SK-MEL-5 (cell line): ENCODE data around the gene AP3B1. TPM values are rescaled to one million over a fixed set of nuclear protein-coding genes. Genes with fewer than 3 reads are reported as not detected.
"Not testable (repeated sequence)": the region's sequence is repeated elsewhere in the genome, so short reads cannot be mapped to it uniquely, and the experiment has no call there.

Experiments used
- DNase-seq: peaks from one replicate; pipeline ENCODE4 v3.0.0-alpha.2; 2016; ENCODE audit warnings: low read depth, low spot score
- in situ Hi-C: cut with HindIII; loops from 2 replicates; pipeline ENCODE4 v1.10.0; 2016; ENCODE audit warnings: low sequenced_read_pairs, high pct_unique_total_duplicates, low pct_unique_long_range_greater_than_20kb
- total RNA-seq: library from RNA; depleted of rRNA; stranded (reverse); fragments of >200 nt; shearing (Covaris generic); gene quantifications from 2 replicates; pipeline ENCODE4 v1.2.3, GENCODE V29; 2014

The AP3B1 gene
- total RNA-seq, 1 experiment from 2014 or later: 50.8 TPM

DNA sequence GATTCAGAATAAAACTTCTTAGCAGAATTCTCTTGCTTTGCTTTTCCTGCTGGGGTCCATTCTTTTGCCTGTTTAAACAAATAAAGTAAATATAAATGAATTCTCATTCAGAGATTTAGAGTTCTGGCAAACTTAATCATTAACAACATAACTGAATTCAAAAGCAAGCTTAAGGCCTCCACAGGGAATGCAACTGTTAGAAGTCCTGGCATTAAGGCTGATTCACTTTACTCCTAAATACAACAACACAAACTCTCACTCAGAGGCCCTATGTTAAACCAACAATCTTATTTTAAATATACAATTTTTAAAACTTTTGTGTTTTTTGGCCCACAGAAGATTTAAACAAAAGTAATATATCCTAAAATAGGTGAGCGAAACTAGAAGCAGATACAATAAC, 178.3 kb downstream of the AP3B1 start:
- DNase-seq: no peak
- in situ Hi-C loops: no loop called here

DNA sequence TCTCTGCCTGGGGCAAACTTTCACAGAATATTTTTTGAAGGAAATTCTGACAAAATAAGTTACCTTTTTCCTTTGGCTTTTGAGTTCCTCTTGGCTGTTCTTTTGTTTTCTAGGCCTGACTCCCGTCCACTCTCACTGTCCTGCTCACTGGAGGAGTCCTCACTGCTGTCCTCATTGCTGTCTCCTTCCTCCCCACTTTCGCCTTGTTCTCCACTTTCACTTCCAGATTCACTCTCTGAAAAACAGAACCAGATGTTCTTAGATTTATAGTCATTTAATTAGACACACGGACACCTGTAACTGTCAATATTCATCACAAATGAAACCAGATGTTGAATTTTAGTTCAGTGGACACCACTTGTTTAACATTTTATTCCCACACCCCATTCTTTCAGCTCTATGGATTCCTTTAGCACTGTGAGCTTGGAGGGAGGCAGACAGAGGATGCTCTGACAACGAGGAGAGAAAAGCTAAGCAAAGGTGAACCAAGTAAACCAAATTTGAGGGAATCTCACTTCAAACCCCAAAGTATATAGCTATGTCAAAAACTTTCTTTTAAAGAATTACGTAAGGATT, 180.7 kb downstream of the AP3B1 start:
- in situ Hi-C loops: no loop called here
- no peak for DNase-seq

DNA sequence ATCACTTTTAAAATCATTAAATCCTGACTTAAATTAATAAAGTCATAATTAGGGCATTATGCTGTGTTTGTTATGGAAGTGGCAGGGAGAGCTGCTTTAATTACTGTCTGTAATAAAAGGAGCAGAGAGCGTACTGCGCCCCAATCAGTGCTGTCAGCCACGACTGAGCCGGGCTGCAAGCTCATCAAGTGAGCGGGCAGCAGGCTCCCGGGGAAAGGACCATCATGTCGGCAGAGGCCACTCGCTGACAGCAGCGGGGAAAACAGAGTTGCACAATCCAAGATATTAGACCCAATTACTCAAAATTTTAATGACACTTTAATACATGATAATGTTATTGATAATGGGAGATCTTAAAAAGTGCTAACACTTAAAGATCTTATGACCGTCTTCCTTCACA, 181.6 kb downstream of the AP3B1 start:
- DNase-seq: no peak
- in situ Hi-C loops: no loop called here

DNA sequence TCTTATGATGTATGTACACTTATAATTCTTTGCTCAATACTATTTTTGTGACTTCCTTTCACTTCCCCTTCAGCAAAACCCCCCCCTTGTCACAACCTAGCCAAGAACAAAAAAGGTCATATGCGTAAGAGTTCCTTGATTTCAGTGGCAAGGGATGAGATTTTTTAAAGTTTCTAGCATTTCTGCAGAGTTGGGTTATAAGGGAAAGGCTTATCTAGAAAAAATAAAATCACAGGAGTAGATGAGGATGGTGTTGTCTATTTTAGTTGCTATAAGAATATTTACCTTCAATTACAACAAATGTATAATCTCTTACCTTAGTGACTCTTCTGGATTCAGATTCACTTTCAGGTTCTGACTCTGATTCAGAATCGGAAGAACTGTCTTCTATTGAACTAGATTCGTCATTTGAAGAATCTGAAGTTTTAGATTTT, 184.6 kb downstream of the AP3B1 start:
- in situ Hi-C loops: no loop called here
- DNase-seq: no peak

DNA sequence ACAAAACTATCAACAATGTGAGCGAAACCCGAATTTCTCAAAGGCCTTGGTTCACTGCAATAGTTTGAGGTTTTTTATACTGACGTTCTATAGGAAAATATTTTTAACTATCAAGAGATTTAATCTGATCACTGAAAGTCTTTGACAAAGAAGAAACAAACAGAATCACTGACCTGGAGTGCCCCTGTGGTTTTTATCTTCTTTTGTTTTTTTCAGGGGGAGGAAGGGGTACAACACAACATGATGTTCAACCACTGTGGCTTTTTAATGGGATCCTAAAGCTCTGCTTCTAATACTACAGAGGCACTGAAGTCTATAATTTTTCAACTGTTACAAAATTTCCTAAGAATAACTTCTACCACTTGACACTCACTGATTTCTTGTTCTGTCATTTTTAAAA, 185.9 kb downstream of the AP3B1 start:
- in situ Hi-C loops: no loop called here

DNA sequence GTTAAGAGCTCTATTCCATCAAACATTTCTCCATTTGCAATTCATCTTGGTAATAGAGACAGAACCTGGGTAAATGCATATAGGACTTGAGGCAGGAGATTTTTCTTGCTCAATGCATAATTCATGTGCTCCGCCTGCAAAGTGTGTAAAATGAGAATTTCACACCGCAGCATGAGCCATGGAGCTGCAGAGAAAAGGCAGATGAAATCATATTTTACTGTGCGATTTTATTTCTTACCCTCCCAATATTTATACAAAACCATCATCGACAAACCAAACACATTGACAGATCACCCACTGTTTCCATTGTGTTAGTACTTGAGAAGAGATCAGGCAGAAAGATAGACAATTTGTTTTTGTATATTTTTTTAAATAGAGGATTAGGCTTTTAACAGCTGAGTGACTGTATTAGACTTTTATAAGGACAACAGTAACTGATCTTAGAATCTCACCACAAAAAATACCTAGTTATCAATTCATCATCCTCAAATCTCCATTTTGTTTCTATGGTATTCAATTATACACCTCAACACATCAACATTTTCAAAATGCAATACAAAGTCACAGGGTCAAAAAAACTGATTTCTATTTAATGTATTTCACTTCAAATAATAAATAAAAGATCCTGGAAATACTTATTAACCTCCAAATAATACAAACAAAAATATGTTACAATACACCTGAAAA, 191.1 kb downstream of the AP3B1 start:
- in situ Hi-C loops: no loop called here
- no peak for DNase-seq

More for the DNA sequence above, 185.9 kb downstream of the AP3B1 start:
- DNase-seq: no peak

DNA sequence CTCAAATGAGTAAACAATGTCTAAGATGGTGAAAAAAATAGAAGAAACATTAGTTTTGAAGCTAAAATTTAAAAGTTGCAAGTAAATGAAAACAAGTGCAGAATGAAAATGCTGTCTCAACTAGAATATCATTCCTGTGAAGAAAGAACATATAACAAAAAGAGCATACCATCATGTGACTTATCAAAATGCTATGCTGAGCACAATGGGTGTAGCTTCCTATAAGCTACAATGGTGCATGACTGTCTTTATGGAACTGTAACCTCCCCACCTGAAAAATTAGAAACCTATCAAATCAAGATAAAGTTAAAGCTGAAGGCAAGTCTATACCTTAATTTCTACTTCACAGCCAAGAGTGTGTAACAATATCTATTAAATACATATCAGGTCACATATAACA, 192.0 kb downstream of the AP3B1 start:
- in situ Hi-C loops: no loop called here
- DNase-seq: no peak

DNA sequence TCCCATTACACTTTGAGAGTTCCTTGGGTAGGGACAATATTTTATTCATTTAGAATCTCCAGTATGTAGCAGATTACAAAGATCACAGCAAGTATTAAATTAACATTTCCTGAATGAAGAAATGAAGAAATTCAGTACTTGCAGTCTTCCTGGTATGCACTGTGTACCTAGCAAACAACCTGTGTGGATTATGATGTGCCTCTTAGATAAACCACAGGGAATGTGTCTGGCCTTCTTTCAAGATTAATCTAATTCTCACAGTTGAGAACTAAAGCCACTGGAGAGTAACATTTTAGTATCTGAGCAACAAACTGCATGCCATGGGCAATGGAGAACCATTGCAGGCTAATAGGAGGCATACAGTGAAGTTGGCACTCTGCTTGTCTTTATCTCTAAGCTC, 199.4 kb downstream of the AP3B1 start:
- in situ Hi-C loops: no loop called here
- DNase-seq: no peak

DNA sequence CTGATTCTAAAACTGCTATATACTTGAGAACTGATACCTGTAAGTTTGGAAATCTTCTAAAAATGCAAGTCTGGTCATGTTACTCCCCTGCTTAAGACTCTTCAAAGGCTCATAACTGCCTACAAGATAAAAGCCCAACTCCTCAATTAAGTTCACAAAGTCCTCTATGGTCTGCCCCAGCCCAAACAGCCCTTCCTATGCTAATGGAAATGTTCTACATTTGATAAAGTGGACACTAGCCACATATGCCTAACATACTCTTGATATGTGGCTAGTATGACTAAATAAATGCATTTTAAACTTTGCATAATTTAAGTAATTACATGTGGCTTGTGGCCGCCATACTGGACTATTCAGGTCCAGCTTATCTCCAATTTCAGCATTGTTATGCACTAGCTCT, 204.5 kb downstream of the AP3B1 start:
- in situ Hi-C loops: no loop called here

DNA sequence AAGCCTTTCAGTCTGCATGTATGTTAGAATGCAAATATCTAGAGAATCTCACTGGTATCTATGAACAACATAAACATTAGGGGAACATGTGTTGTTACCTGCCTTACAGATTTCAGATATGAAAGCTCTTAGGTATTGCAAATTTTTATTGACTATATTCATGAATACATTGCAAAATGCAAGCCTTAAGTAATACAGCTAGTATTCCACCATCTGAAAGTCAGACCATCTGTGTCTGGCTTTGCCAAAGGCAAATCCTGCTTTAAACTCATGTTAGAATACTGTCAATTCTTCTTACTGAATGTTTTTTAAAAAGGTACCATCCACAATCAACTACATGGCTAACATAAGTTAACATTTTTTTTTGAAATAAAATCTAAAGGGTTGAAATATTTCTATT, 215.6 kb downstream of the AP3B1 start:
- in situ Hi-C loops: no loop called here
- no peak for DNase-seq

More for the DNA sequence above, 204.5 kb downstream of the AP3B1 start:
- no peak for DNase-seq

DNA sequence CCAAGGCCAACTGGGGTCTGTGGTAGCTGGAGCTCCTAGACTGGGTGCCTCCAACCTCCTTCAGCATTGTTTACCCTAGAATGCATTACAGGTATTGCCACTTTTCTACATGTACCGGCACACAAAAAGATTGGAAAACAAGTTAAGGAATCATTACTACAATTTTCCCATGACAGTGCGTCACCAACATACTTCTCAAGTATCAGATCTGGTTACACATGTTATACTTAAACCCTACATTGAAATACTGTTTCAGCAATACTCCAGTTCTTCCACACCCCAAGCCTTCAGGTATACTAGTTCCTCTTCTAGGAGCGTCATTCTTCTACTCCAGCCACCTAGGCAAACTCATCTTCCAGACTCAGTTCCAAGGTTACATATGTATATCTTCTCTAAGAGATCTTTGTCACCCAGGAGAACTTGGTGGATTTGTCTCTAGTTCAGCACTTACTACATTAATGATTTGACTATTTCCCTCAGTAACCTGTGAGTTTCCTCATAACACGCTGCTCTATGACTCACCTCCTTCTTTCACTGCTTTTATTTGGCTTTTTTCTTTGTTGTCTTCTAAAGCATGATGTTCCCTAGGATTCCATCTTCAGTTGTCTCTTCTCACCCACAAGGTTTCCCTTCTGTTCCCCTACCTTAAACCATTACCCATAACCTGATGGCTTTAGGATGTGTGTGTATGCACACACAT, 217.0 kb downstream of the AP3B1 start:
- in situ Hi-C loops: no loop called here
- no peak for DNase-seq

DNA sequence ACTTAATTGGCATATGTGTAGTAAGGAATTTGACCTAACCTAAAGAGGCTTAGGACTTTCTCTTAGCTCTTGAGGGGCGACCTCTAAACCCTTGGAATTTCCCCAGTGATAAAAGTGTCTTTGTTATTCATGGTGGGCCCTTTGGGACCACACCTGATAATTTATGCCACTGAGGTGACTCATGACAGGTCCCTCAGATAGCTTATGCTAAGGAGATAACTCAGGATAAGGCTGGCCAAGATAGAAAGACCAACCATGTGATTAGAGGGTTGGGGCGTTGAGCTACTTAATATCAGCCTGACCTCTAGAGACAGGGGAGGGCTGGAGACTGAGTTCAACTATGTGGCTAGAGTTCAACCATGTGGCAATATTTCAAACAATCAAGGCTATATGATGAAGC, 218.1 kb downstream of the AP3B1 start:
- no peak for DNase-seq
- in situ Hi-C loops: no loop called here

DNA sequence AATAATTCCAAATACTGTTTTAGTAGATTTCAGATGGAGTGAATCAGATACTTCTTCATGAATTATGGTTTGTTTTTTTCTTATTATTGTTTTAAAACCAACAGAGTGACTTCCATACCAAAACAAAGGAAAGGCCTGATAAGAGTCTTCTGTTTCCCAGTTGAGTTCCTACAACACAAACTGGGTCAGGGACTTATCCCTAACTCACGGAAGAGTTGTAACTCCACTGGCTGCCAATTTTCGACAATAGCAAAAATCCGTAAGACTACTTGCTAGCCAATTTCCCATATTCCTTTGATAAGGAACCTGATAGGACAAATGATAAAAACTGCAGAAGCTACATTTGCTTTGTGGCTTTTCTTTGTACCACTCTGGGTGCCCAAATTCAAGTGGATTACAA, 219.2 kb downstream of the AP3B1 start:
- in situ Hi-C loops: no loop called here
- no peak for DNase-seq

DNA sequence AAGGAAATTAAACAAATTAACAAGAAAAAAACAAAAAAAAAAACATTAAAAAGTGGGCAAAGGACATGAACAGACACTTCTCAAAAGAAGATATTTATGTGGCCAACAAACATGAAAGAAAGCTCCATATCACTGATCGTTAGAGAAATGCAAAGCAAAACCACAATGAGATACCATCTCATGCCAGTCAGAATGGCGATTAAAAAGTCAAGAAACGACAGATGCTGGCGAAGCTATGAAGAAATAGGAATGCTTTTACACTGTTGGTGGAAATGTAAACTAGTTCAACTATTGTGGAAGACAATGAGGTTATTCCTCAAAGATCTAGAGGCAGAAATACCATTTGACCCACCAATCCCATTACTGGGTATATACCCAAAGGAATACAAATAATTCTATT, 223.8 kb downstream of the AP3B1 start:
- in situ Hi-C loops, DNase-seq: not testable (repeated sequence)

DNA sequence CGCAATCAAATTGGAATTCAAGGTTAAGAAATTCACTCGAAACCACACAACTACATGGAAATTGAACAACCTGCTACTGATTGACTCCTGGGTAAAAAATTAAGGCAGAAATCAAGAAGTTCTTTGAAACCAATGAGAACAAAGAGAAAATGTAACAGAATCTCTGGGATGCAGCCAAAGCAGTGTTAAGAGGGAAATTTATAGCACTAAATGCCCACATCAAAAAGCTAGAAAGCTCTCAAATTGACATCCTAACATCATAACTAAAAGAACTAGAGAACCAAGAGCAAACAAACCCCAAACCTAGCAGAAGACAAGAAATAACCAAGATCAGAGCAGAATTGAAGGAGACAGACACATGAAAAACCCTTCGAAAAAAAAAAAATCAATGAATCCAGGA, 226.9 kb downstream of the AP3B1 start:
- DNase-seq, in situ Hi-C loops: not testable (repeated sequence)

DNA sequence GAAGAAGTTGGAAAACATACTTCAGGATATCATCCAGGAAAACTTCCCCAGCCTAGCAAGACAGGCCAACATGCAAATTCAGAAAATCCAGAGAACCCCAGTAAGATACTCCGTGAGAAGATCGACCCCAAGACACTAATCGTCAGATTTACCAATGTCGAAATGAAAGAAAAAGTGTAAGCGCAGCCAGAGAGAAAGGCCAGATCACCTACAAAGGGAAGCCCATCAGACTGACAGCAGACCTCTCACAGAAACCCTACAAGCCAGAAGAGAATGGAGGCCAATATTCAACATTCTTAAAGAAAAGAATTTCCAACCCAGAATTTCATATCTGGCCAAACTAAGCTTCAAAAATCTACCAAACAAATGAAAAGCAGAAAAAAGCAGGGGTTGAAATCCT, 227.8 kb downstream of the AP3B1 start:
- DNase-seq, in situ Hi-C loops: not testable (repeated sequence)

DNA sequence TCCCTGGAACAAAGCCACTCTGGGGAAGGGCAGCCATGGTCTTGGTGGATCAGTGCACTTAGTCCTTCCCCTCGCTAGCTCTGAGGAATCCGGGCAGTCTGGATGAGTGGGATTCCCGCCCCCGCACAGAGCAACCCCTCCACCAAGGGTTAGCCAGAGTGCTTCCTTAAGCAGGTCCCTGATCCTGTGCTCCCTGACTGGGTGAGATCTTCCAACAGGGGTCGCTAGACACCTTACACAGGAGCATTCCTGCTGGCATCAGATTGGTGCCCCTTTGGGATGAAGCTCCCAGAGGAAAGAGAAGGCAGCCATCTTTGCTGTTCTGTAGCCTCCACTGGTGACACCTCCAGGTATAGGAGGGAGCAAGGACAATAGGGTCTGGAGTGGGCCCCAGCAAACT, 228.8 kb downstream of the AP3B1 start:
- peak; percentile 66 for DNase-seq

DNA sequence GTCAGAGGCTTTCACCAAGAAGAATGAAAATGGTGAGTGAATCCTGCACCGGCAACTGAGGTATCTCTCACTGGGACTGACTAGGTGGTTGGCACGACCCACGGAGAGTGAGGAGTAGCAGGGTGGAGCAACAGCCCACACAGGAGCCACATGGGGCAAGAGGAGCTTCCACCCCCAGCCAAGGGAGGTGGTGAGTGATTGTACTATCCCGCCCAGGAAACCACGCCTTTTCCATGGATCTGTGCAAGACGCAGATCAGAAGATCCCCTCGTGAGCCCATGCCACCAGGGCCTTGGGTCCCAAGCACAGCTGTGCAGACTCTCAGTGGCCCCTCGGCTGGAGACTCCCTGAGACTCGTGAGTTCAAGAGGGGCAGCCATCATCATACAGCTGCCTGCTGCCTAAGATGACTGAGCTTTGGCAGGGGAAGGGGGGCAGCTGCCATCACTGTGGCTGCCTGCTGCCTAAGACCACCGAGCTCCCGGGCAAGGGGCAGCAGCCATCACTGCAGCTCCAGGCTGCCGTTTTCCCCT, 229.5 kb downstream of the AP3B1 start:
- no peak for DNase-seq
- in situ Hi-C loops: no loop called here

More for the DNA sequence above, 228.8 kb downstream of the AP3B1 start:
- in situ Hi-C loops: no loop called here

DNA sequence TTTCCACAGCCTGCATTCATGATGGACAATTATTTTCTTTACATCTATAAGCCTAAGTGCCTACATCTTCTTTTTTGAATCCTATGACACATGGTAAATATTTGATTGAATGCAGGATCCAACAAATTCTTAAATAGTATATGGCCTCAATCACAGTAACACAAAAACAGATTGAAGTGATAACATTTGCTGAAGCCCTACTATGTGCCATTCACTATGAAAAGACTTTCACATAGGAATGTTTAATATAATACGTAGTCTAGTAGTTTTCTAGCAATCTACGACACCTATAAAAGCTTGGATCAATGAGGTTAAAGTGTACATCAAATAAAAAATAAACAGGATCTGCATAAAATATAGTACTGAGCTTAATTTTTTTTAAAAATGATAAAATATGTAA, 231.0 kb downstream of the AP3B1 start:
- DNase-seq: no peak
- in situ Hi-C loops: no loop called here
